ENCODE results near the gene FAP.

Gene FAP

GRCh38 chr2:162254236-162254871 lies 11.1 kb upstream of the FAP start:
- DNase-seq (ENCODE audit: low spot score in 2 of 2) (no peak), ATAC-seq (ENCODE audit: low read depth) (no peak)
- no peaks in the 10 kb centered on the region for H3K4me1 Mint-ChIP-seq
- H3K27me3 Mint-ChIP-seq: peaks cover 2% of the 10 kb centered on the region
- H3K36me3 Mint-ChIP-seq: no peaks in the 10 kb centered on the region
- no peak overlapping the region for H3K4me3 Mint-ChIP-seq
- no peak overlapping the region for H3K27ac Mint-ChIP-seq
- peaks cover 4% of the 10 kb centered on the region for H3K9me3 Mint-ChIP-seq

- Mint-ChIP-seq H3K27me3 (peaks cover 2% of the 10 kb centered on the region), H3K4me1 (no peaks in the 10 kb centered on the region), H3K36me3 (no peaks in the 10 kb centered on the region), H3K4me3 (no peak overlapping the region), H3K9me3 (peaks cover 5% of the 10 kb centered on the region), H3K27ac (no peak overlapping the region)
- DNase-seq (ENCODE audit: low spot score in 2 of 2) (no peak), ATAC-seq (ENCODE audit: low read depth) (no peak)
These were observed 10.2 kb upstream of the FAP start for GRCh38 chr2:162253435-162253834.

- no peak overlapping the region for H3K4me3 Mint-ChIP-seq
- DNase-seq (ENCODE audit: low spot score in 2 of 2): no peak
- H3K27ac Mint-ChIP-seq: no peak overlapping the region
- peaks cover 5% of the 10 kb centered on the region for H3K27me3 Mint-ChIP-seq
- no peaks in the 10 kb centered on the region for H3K4me1 Mint-ChIP-seq
- no peaks in the 10 kb centered on the region for H3K36me3 Mint-ChIP-seq
- peaks cover 5% of the 10 kb centered on the region for H3K9me3 Mint-ChIP-seq
- ATAC-seq (ENCODE audit: low read depth): no peak
These were observed 8.9 kb upstream of the FAP start for GRCh38 chr2:162252153-162252552.

GRCh38 chr2:162245781-162246180 lies 2.5 kb upstream of the FAP start:
- ATAC-seq (ENCODE audit: low read depth): no peak
- peaks cover 12% of the 10 kb centered on the region for H3K27me3 Mint-ChIP-seq
- no peak overlapping the region for H3K4me3 Mint-ChIP-seq
- no peaks in the 10 kb centered on the region for H3K4me1 Mint-ChIP-seq
- H3K36me3 Mint-ChIP-seq: no peaks in the 10 kb centered on the region
- peaks cover 5% of the 10 kb centered on the region for H3K9me3 Mint-ChIP-seq
- no peak overlapping the region for H3K27ac Mint-ChIP-seq
- DNase-seq (ENCODE audit: low spot score in 2 of 2): no peak

- peaks cover 16% of the 10 kb centered on the region for H3K27me3 Mint-ChIP-seq
- no peak overlapping the region for H3K4me3 Mint-ChIP-seq
- no peaks in the 10 kb centered on the region for H3K4me1 Mint-ChIP-seq
- peaks cover 2% of the 10 kb centered on the region for H3K9me3 Mint-ChIP-seq
- no peak overlapping the region for H3K27ac Mint-ChIP-seq
- ATAC-seq (ENCODE audit: low read depth): no peak
- no peaks in the 10 kb centered on the region for H3K36me3 Mint-ChIP-seq
- no peak for DNase-seq (ENCODE audit: low spot score in 2 of 2)
These were observed 1.8 kb upstream of the FAP start for GRCh38 chr2:162245061-162245460.

GRCh38 chr2:162244541-162245031 lies 1.3 kb upstream of the FAP start:
- Mint-ChIP-seq H3K27me3 (peaks cover 16% of the 10 kb centered on the region), H3K27ac (no peak overlapping the region), H3K36me3 (no peaks in the 10 kb centered on the region), H3K4me1 (no peaks in the 10 kb centered on the region), H3K9me3 (peaks cover 2% of the 10 kb centered on the region), H3K4me3 (no peak overlapping the region)
- ATAC-seq (ENCODE audit: low read depth) (no peak), DNase-seq (ENCODE audit: low spot score in 2 of 2) (no peak)

GRCh38 chr2:162243715-162244114 lies 470 bp upstream of the FAP start:
- H3K36me3 Mint-ChIP-seq: no peaks in the 10 kb centered on the region
- peaks cover 16% of the 10 kb centered on the region for H3K27me3 Mint-ChIP-seq
- H3K4me3 Mint-ChIP-seq: no peak overlapping the region
- ATAC-seq (ENCODE audit: low read depth) (no peak), DNase-seq (ENCODE audit: low spot score in 2 of 2) (no peak)
- no peaks in the 10 kb centered on the region for H3K9me3 Mint-ChIP-seq
- no peak overlapping the region for H3K27ac Mint-ChIP-seq
- no peaks in the 10 kb centered on the region for H3K4me1 Mint-ChIP-seq

- H3K9me3 Mint-ChIP-seq: no peaks in the 10 kb centered on the region
- no peak overlapping the region for H3K27ac Mint-ChIP-seq
- H3K4me3 Mint-ChIP-seq: no peak overlapping the region
- H3K36me3 Mint-ChIP-seq: no peaks in the 10 kb centered on the region
- DNase-seq (ENCODE audit: low spot score in 2 of 2) (no peak), ATAC-seq (ENCODE audit: low read depth) (no peak)
- no peaks in the 10 kb centered on the region for H3K4me1 Mint-ChIP-seq
- peaks cover 14% of the 10 kb centered on the region for H3K27me3 Mint-ChIP-seq
These were observed 512 bp downstream of the FAP start for GRCh38 chr2:162242586-162243280.

- Mint-ChIP-seq H3K27me3 (peaks cover 12% of the 10 kb centered on the region), H3K4me3 (no peak overlapping the region), H3K4me1 (no peaks in the 10 kb centered on the region), H3K9me3 (no peaks in the 10 kb centered on the region), H3K36me3 (no peaks in the 10 kb centered on the region), H3K27ac (no peak overlapping the region)
- DNase-seq (ENCODE audit: low spot score in 2 of 2) (no peak), ATAC-seq (ENCODE audit: low read depth) (no peak)
These were observed 1.7 kb downstream of the FAP start for GRCh38 chr2:162241571-162241970.

GRCh38 chr2:162234620-162235462 lies 8.4 kb downstream of the FAP start:
- H3K4me1 Mint-ChIP-seq: no peaks in the 10 kb centered on the region
- peaks cover 2% of the 10 kb centered on the region for H3K36me3 Mint-ChIP-seq
- peaks cover 2% of the 10 kb centered on the region for H3K27me3 Mint-ChIP-seq
- no peaks in the 10 kb centered on the region for H3K9me3 Mint-ChIP-seq
- H3K4me3 Mint-ChIP-seq: no peak overlapping the region
- no peak overlapping the region for H3K27ac Mint-ChIP-seq
- no peak for DNase-seq (ENCODE audit: low spot score in 2 of 2)
- ATAC-seq (ENCODE audit: low read depth): no peak

- Mint-ChIP-seq H3K27ac (no peak overlapping the region), H3K9me3 (no peaks in the 10 kb centered on the region), H3K27me3 (peaks cover 2% of the 10 kb centered on the region), H3K4me1 (no peaks in the 10 kb centered on the region), H3K36me3 (peaks cover 2% of the 10 kb centered on the region), H3K4me3 (no peak overlapping the region)
- DNase-seq (ENCODE audit: low spot score in 2 of 2) (no peak), ATAC-seq (ENCODE audit: low read depth) (no peak)
These were observed 10.0 kb downstream of the FAP start for GRCh38 chr2:162233197-162233596.

- Mint-ChIP-seq H3K27ac (no peak overlapping the region), H3K27me3 (peaks cover 2% of the 10 kb centered on the region), H3K36me3 (peaks cover 2% of the 10 kb centered on the region), H3K4me1 (no peaks in the 10 kb centered on the region), H3K9me3 (no peaks in the 10 kb centered on the region), H3K4me3 (no peak overlapping the region)
- DNase-seq (ENCODE audit: low spot score in 2 of 2) (no peak), ATAC-seq (ENCODE audit: low read depth) (no peak)
These were observed 10.6 kb downstream of the FAP start for GRCh38 chr2:162232671-162233070.

- Mint-ChIP-seq H3K9me3 (no peaks in the 10 kb centered on the region), H3K27ac (no peak overlapping the region), H3K4me3 (no peak overlapping the region), H3K27me3 (peaks cover 2% of the 10 kb centered on the region), H3K36me3 (peaks cover 2% of the 10 kb centered on the region), H3K4me1 (no peaks in the 10 kb centered on the region)
- ATAC-seq (ENCODE audit: low read depth) (no peak), DNase-seq (ENCODE audit: low spot score in 2 of 2) (no peak)
These were observed 11.2 kb downstream of the FAP start for GRCh38 chr2:162232027-162232426.

GRCh38 chr2:162230761-162231160 lies 12.5 kb downstream of the FAP start:
- H3K27ac Mint-ChIP-seq: no peak overlapping the region
- H3K4me1 Mint-ChIP-seq: no peaks in the 10 kb centered on the region
- H3K9me3 Mint-ChIP-seq: no peaks in the 10 kb centered on the region
- ATAC-seq (ENCODE audit: low read depth) (no peak), DNase-seq (ENCODE audit: low spot score in 2 of 2) (no peak)
- no peaks in the 10 kb centered on the region for H3K27me3 Mint-ChIP-seq
- H3K36me3 Mint-ChIP-seq: peaks cover 1% of the 10 kb centered on the region
- H3K4me3 Mint-ChIP-seq: no peak overlapping the region

All from memory B cell (primary cell).